K562 (cell line): Measurements from ENCODE around the gene VPS37D. TPM values are rescaled to one million over a fixed set of nuclear protein-coding genes. Genes with fewer than 3 reads are reported as not detected.

Source experiments
- ATF1 ChIP-seq, 2 experiments: fragments of 450-650 bp in 1 of 2; IDR thresholded peaks; 2 replicates each; pipeline ENCODE4 v1.6.1; 2016; ENCODE audit warnings: missing compliant biosample characterization in 1 of 2, missing genetic modification characterization in 1 of 2
- ATF7 ChIP-seq: fragments of 450-650 bp; IDR thresholded peaks from 2 replicates; pipeline ENCODE4 v1.7.1; 2014; ENCODE audit warnings: mild to moderate bottlenecking, moderate library complexity
- CHAMP1 ChIP-seq: fragments of 450-650 bp; IDR thresholded peaks from 2 replicates; pipeline ENCODE4 v1.6.1; 2016; ENCODE audit warnings: mild to moderate bottlenecking
- FOXJ3 ChIP-seq: sonication (generic); formaldehyde crosslinking; IDR thresholded peaks from 2 replicates; pipeline ENCODE4 v1.4.0; 2020; ENCODE audit warnings: mild to moderate bottlenecking, missing genetic modification reagents
- GTF2F1 ChIP-seq: IDR thresholded peaks from 2 replicates; pipeline ENCODE4 v1.6.1; 2011; ENCODE audit warnings: low read depth, low read length, improper control_type of control experiment
- KAT2B ChIP-seq: IDR thresholded peaks from one replicate; pipeline ENCODE4 v1.6.1; 2012; ENCODE audit warnings: low read depth, mild to moderate bottlenecking, control low read depth, inconsistent platforms, low read length, moderate library complexity
- KDM2B ChIP-seq: fragments of 250-450 bp; sonication (Bioruptor Pico); IDR thresholded peaks from 2 replicates; pipeline ENCODE4 v1.8.0; 2021; ENCODE audit warnings: mild to moderate bottlenecking, moderate library complexity
- KLF13 ChIP-seq: fragments of 450-650 bp; IDR thresholded peaks from 2 replicates; pipeline ENCODE4 v1.6.1; 2016; ENCODE audit warnings: missing genetic modification characterization, low read depth, mild to moderate bottlenecking, missing compliant biosample characterization, moderate library complexity, borderline replicate concordance
- LCOR ChIP-seq: sonication (generic); formaldehyde crosslinking; IDR thresholded peaks from 2 replicates; pipeline ENCODE4 v1.8.0; 2022; ENCODE audit warnings: mild to moderate bottlenecking, missing genetic modification reagents
- MCM7 ChIP-seq, 2 experiments: fragments of 450-650 bp; IDR thresholded peaks; 2 replicates each; pipeline ENCODE4 v1.6.1; 2016 to 2018
- MYNN ChIP-seq, 2 experiments: sonication (generic); formaldehyde crosslinking in 1 of 2; IDR thresholded peaks; 2 replicates each; pipeline versions ENCODE4 v1.5.0 to v1.6.1; 2016 to 2020; ENCODE audit warnings: antibody characterized with exemption in 1 of 2, missing genetic modification reagents in 1 of 2
- NELFE ChIP-seq: IDR thresholded peaks from 2 replicates; pipeline ENCODE4 v1.6.1; 2011; ENCODE audit warnings: mild to moderate bottlenecking; ENCODE audit not compliant: insufficient read depth, insufficient read length
- POLR2G ChIP-seq: fragments of 200-400 bp; formaldehyde crosslinking; IDR thresholded peaks from 2 replicates; pipeline ENCODE4 v1.6.1; 2017; ENCODE audit warnings: low read depth, mild to moderate bottlenecking, antibody characterized with exemption, low read length, moderate library complexity
- ZBTB33 ChIP-seq: sonication (generic); formaldehyde crosslinking; IDR thresholded peaks from 2 replicates; pipeline ENCODE4 v1.8.1; 2023; ENCODE audit warnings: mild to moderate bottlenecking, missing genetic modification reagents
- ZHX1 ChIP-seq: fragments of 150-350 bp; conservative IDR thresholded peaks from 2 replicates; pipeline ENCODE4 v1.6.1; 2014; ENCODE audit warnings: low read length
- ZNF23 ChIP-seq: fragments of 250-450 bp; sonication (Bioruptor Pico); IDR thresholded peaks from 2 replicates; pipeline ENCODE4 v1.4.0; 2020; ENCODE audit warnings: mild to moderate bottlenecking
- ZNF280A ChIP-seq: fragments of 450-650 bp; IDR thresholded peaks from 2 replicates; pipeline ENCODE4 v1.6.1; 2018; ENCODE audit warnings: mild to moderate bottlenecking, low read depth; ENCODE audit not compliant: partially characterized antibody
- ZNF354B ChIP-seq: fragments of 250-450 bp; sonication (Bioruptor Pico); IDR thresholded peaks from 2 replicates; pipeline ENCODE4 v1.4.0; 2020
- ZNF384 ChIP-seq: IDR thresholded peaks from 2 replicates; pipeline ENCODE4 v1.6.1; 2012; ENCODE audit warnings: low read depth, low read length, improper control_type of control experiment
- ZZZ3 ChIP-seq: fragments of 450-650 bp; IDR thresholded peaks from 2 replicates; pipeline ENCODE4 v1.6.1; 2016; ENCODE audit warnings: antibody characterized with exemption, mild to moderate bottlenecking, moderate library complexity
- polyA plus RNA-seq, 8 experiments: library from polyadenylated mRNA; depleted of rRNA in 4 of 8; stranded (reverse) in 5 of 8; unstranded in 3 of 8; fragments of >200 nt; fragmentation: Nextera tagmentation in 2 of 8; fragmentation: Illumina TruSeq in 1 of 8; extraction: Ambion mirVana in 2 of 8; extraction: Trizol in 1 of 8; gene quantifications; 2 replicates each; pipeline versions ENCODE4 v1.2.1 to v1.2.3, GENCODE V29; 2011 to 2014; ENCODE audit warnings: inconsistent platforms in 1 of 8, missing spikeins in 1 of 8
- total RNA-seq, 7 experiments: library from RNA; depleted of rRNA in 6 of 7; stranded (reverse); fragments of >200 nt in 6 of 7; fragmentation: Illumina TruSeq in 2 of 7; extraction: Trizol in 2 of 7; gene quantifications; 2 replicates each; pipeline versions ENCODE4 v1.2.1 to v1.2.3, GENCODE V29; 2011 to 2021; ENCODE audit warnings: low replicate concordance in 1 of 7

Gene VPS37D
- total and polyA plus RNA-seq, 9 of the 15 experiments (the other 6 are each of a cell fraction or from before 2014, with no cell fraction given): 0.25 to 2.3 (median 1.0) TPM; not detected in 3

GRCh38 chr7:73715648-73716317, 48.2 kb downstream of the VPS37D start (continued):
- 0 out of 2 replicates have a peak, but pooled peaks have one; percentile 42 for TF ChIP-seq ZBTB33 (CRISPR knock-in tag)
- no peak for TF ChIP-seq ZZZ3
- TF ChIP-seq MCM7 (IDR thresholded peaks at IDR 0.05): no peak
- TF ChIP-seq ZHX1: 0 out of 2 replicates have a peak, but pooled peaks have one; percentile 3
- no peak for TF ChIP-seq KDM2B
- TF ChIP-seq ZNF354B (CRISPR knock-in tag): no peak
- TF ChIP-seq ATF7: peak; percentile 85
- TF ChIP-seq ZNF23 (CRISPR knock-in tag): no peak; the same call in 1 of the 2 replicates
- no peak; the same call in 1 of the 2 replicates for TF ChIP-seq FOXJ3 (CRISPR knock-in tag)
- no peak for TF ChIP-seq POLR2G
- TF ChIP-seq KLF13 (tag): no peak
- peak; percentile 86 for TF ChIP-seq ZNF384
- no peak for TF ChIP-seq GTF2F1
- peak; percentile 85 for TF ChIP-seq MYNN (IDR thresholded peaks at IDR 0.05)
- no peak for TF ChIP-seq MYNN (CRISPR knock-in tag; IDR thresholded peaks at IDR 0.05)
- no peak for TF ChIP-seq ATF1 (CRISPR knock-in tag; IDR thresholded peaks at IDR 0.05)
- TF ChIP-seq ATF1 (tag; IDR thresholded peaks at IDR 0.05): peak; percentile 38; the same call in 1 of the 2 replicates
- no peak for TF ChIP-seq KAT2B
- no peak; the same call in 1 of the 2 replicates for TF ChIP-seq CHAMP1
- TF ChIP-seq LCOR: 0 out of 2 replicates have a peak, but pooled peaks have one; percentile 2
- TF ChIP-seq ZNF280A: no peak
- no peak for TF ChIP-seq NELFE
